Left renal pelvis (tissue), 4 donors: Measurements from ENCODE around the gene CD9. TPM values are rescaled to one million over a fixed set of nuclear protein-coding genes. Genes with fewer than 3 reads are reported as not detected.
"Not testable (repeated sequence)": the region's sequence is repeated elsewhere in the genome, so short reads cannot be mapped to it uniquely, and the experiment has no call there.

ENCODE experiments used
- DNase-seq, 4 donors: peaks; one replicate each; pipeline ENCODE4 v3.0.0-alpha.2; 2013; ENCODE audit warnings: low read depth in 4 of 4, low spot score in 3 of 4
- polyA plus RNA-seq, 4 donors: library from polyadenylated mRNA; unstranded; fragments of 120-200 nt; gene quantifications; one replicate each; pipeline ENCODE4 v1.2.1, GENCODE V29; 2013; ENCODE audit not compliant: insufficient read length in 4 of 4

CD9 gene
- polyA plus RNA-seq, 4 donors = 22.1 to 195 (median 183) TPM

GRCh38 chr12:6178981-6179761 lies 21.0 kb upstream of the CD9 start:
- no peak for DNase-seq

DNA sequence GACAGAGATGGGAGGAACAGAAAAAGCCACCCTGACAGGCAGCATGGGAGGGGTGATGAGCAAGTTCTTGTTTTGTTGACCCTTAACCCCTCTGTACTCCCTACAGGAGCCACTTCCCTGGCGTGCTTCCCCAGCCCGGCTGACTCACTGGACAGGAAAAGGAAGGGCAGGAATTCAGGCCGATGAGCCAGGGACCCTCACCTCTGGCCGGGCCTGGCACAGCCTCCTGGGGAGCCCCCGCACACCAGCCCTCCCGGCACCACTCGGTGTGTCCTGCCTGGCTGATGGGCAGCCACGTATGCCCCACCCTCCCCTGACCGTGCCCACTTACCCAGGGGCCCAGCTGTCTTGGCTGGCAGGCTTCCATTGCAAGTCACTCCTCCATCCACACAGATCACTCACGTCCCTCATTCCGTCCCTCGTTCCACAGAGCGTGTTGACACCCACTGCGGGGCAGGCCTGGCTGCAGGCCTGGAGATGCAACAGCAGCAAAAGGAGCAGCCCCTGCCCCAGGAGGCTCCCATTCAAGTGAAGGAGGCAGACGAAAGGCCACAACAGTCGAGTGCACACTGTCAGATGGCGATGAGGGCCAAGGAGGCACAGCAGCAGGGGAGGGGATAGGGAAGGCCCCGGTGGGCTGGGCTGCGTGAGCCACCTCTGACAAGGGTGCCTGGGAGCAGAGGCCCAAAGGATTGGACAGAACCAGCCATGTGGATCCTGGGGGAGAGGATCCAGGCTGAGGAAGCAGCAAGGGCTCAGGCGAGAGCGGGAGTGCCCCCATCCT lies 19.7 kb upstream of the CD9 start:
- DNase-seq = no peak

- DNase-seq = no peak
Observed at GRCh38 chr12:6181166-6181565, 19.0 kb upstream of the CD9 start.

DNA sequence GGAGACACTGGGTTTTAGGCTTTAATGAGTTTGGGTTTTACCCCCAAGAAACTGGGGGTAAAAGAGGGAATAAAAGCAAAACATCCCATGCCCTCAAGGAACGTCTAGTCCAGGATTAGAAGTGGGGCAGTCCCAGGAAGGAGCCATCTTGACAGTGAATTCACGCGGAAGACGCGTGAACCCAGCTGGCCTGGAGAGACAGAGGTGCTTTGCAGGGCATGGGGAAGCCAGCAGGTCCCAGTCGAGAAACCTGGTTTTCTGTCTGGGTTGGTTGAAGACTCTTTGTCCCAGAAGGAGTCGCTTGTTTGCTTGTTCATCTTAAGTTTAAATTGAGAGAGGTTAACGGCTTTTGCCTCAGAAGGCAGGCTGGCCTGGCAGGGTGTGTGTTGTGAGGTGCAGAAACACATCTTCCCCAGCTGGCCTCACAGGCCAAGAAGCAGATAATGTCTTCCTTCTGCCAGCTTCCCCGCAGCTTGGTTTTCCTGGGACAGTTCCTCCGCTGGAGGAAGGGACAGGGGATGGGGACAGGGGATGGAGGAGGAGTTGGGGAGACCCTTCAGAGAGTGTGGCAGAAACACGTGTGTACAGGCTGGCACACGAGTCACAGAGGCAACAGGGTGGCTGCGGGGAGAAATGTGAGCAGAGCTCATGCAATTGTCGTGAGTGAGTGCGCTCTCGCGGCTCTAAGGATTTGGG lies 18.5 kb upstream of the CD9 start:
- DNase-seq = no peak

DNA sequence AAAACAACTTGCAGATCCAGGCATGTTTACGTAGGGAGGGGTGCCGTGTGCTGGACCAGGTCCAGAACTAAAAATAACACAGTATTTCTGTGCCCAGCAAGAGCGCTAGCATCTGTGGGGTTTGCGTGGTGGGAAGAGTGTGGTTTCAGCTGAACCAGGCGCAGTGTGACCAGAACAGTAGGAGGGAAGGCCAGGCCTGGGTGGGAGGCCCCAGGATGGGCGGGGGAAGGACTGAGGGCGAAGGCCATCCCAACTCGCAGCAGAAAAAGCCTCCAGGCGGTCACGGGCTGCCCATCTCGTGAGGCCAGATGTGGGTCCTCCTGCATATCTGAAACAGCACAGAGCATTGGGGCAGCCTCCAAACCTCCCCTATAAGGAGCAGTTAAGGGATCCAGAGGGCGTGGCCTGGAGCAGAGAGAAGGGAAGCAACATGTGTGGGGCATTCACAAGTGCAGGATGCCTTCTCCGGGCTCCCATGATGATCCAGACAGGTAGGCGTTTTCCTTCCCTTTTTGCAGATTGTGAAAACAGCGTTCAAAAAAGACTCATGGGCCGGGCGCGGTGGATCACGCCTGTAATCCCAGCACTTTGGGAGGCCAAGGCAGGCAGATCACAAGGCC lies 17.8 kb upstream of the CD9 start:
- DNase-seq = no peak

GRCh38 chr12:6183689-6184428 lies 16.3 kb upstream of the CD9 start:
- DNase-seq = no peak

- no peak for DNase-seq
Observed at GRCh38 chr12:6185961-6186827, 14.0 kb upstream of the CD9 start.

- no peak for DNase-seq
Observed at GRCh38 chr12:6187948-6188793, 12.0 kb upstream of the CD9 start.

DNA sequence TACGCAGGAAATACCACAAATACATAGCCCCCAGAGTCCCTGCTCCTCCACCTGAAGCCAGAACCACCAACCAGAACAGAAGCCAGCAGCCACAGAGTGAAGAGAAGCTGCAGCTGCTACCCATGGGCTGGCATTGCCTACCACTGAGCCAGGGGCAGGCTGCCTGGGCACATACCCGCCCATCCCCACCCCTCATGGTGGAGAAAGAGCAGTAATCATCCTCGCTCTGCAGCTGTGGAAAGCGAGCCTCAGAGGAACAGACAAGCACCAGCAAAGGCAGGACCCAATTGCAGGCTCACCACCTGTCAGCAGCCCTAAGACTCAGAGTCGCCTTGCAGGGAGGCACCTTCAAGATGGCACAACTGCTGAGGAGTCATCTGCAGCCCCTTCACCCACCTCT lies 11.2 kb upstream of the CD9 start:
- no peak for DNase-seq

- not testable (repeated sequence) for DNase-seq
Observed at GRCh38 chr12:6189952-6190598, 10.1 kb upstream of the CD9 start.

DNA sequence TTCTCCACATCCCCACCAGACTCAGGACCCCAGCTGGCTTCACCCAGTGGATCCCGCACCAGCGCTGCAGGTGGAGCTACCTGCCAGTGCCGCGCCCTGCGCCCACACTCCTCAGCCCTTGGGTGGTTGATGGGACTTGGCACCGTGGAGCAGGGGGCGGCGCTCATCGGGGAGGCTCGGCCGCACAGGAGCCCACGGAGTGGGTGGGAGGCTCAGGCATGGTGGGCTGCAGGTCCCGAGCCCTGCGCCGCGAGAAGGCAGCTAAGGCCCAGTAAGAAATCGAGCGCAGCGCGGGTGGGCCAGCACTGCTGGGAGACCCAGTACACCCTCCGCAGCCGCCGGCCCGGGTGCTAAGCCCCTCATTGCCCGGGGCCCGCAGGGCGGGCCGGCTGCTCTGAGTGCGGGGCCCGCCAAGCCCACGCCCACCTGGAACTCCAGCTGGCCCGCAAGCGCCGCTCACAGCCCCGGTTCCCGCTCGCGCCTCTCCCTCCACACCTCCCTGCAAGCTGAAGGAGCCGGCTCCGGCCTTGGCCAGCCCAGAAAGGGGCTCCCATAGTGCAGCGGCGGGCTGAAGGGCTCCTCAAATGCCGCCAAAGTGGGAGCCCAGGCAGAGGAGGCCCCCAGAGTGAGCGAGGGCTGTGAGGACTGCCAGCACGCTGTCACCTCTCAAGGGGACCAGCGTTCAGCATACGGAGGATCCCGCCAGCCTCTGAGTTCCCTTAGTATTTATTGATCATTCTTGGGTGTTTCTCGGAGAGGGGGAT lies 9.3 kb upstream of the CD9 start:
- not testable (repeated sequence) for DNase-seq

DNA sequence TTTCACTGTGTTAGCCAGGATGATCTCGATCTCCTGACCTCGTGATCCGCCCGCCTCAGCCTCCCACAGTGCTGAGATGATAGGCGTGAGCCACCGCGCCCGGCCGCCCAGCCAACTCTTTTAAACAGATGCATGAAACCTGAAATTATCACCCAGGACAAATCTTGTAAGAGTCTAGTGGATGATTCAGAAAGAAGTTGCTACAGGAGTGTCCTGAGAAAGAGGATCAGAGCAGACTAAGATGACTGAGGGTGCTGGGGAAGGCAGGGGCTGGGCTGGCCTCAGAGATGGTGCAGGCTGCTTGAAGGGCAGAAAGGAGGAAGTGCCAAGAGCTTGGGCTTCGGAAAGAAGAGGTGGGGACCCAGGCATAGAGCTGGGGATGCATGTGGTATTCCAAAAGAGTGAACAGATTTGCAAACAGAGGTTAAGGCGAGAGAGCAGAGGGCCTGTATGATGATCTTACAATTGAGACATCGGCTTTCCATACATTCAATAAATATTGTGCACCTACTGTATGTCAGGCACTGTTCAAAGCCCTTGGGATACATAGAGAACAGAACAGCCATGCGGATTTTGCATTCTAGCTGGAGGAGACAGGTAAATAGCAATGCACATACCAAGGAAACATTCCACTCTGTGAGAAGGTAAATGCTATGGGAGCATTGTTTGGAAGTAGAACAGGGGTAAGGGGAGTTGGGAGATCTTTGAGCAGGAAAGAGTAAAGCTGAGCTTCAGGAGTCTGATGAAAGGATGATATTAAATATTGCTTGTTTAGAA lies 7.4 kb upstream of the CD9 start:
- no peak for DNase-seq

- DNase-seq = no peak
Observed at GRCh38 chr12:6193853-6194815, 6.1 kb upstream of the CD9 start.

- peak in 3 of 4 donors; percentile 80 to 85 (median 82) for DNase-seq
Observed at GRCh38 chr12:6195665-6196535, 4.3 kb upstream of the CD9 start.
